Umbilical cord (tissue), 2 donors: ENCODE measurements around the gene ARHGEF10L. TPM values are rescaled to one million over a fixed set of nuclear protein-coding genes. Genes with fewer than 3 reads are reported as not detected.
A peak's percentile ranks its signal among the peaks of the same experiment; 100 is the strongest.
"Not testable (repeated sequence)": the region's sequence is repeated elsewhere in the genome, so short reads cannot be mapped to it uniquely, and the experiment has no call there.

Experiments
- DNase-seq: peaks from one replicate; pipeline ENCODE4 v3.0.0-alpha.2; 2015; ENCODE audit warnings: low spot score
- total RNA-seq: library from RNA; depleted of rRNA; stranded (reverse); fragments of >200 nt; gene quantifications from one replicate; pipeline ENCODE4 v1.2.3, GENCODE V29; 2014; ENCODE audit warnings: low replicate concordance; ENCODE audit not compliant: insufficient read depth

The ARHGEF10L gene
- total RNA-seq, 1 donor from 2014 or later: 42.4 TPM

DNA sequence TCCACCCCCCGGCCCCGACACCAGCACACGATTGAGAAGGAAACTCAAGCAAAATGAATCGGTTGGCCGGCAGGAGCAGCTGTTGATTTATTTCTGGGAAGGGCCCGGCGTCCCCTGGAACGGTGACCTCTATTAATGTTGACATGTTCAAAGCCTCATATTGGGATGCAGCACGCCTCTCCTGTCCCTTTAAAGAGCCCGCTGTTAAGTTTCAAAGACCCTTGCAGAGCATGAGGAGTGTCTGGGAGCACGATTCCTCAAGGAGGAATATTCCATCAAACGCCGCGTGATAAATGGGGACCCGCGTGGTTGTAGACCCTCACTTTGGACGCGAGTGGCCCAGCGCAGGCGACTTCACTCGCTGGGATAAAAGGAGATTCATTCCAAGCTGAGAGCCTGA is 194.2 kb downstream of the ARHGEF10L start:
- no peak for DNase-seq

DNA sequence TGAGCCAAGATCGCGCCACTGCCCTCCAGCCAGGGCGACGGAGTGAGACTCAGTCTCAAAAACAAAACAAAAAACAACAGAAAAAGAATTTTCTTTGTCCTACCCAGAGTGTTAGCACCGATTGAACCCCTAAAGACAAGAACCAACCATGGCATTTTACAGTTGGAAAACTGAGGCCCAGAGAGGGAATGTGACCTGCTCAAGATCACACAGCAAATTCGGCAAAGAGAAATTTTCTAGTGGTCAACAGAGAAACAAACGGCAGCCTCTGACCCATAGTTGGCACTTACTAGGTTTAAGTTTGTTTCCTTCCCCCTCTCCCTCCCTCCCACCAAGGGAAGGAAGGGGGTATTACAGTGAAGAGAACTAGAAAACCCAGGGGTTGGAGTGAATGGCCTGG is 195.1 kb downstream of the ARHGEF10L start:
- no peak for DNase-seq

DNA sequence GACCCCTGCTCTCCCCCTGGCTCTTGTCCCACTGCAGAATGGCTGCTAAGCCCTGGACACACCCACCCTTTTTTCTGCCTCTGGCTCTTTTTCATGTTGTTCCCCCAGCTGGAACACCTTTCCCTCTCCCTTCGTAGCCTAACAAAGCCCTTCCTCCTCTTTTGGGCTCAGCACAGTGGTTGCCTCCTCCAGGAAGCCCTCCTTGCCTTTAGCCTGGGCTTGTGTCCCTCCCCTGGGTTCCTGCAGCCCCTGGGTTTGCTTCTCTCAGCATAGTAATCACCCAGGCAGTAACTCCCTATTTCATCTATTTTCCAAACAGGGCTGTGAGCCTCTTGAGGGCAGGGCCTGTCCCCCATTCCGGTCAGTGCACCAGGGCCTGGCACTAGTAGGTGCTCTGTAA is 195.8 kb downstream of the ARHGEF10L start:
- DNase-seq: no peak

DNA sequence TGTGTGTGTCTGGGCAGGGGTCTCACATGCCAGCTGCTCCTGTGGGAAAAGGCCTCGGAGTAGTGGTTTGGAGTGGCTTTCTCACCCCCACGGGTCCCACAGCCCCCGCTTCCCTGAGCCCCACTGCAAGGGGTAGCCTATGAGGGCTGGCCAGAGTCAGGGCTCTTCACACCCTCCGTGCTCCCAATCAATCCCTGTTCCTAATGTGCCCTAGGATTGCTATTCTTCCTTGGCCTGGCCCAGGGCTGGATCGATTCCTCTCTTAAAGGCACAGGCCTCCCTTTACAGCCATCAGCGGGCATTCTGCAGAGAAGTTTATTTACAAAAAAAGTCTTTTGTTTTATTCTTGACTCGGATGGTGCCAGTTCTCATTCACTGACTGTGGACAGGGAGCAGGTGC is 196.3 kb downstream of the ARHGEF10L start:
- no peak for DNase-seq

DNA sequence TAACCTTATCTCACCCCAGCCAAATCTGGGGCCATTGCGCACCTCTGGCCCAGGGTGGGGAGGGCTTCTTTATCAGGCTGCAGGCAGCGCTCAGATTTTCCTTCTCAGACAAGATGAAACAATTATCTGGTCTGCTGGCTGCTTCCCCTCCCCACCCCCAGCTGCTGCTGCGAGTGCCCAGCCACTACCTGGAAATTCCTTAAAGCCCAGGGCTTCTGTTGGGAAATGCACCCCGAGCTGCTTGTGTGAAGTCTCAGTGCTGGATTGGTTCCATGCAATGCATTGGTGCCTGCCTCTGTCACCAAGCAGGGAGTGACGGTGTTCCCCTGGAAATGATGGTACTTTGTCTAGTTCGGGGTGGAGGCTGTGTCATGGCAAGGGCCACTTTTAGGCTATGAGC is 197.1 kb downstream of the ARHGEF10L start:
- DNase-seq: no peak

DNA sequence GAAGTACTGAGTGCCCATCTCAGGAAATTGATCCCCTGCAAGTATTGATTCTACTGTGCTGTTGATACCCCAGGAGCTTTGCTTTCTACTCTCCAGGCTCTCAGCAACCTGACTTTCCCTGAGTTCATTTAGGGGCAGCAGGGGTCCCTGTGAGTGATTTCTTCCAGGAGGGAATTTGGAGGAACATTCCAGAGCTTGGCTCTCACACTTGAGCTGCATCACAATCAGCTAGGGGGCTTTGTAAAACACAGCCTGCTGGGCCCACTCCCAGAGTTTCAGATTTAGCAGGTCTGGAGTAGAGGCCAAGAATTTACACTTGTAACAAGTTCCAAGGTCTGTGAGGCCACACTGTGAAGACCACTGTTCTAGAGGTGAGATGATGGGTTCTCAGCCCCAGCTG is 199.6 kb downstream of the ARHGEF10L start:
- DNase-seq: no peak

DNA sequence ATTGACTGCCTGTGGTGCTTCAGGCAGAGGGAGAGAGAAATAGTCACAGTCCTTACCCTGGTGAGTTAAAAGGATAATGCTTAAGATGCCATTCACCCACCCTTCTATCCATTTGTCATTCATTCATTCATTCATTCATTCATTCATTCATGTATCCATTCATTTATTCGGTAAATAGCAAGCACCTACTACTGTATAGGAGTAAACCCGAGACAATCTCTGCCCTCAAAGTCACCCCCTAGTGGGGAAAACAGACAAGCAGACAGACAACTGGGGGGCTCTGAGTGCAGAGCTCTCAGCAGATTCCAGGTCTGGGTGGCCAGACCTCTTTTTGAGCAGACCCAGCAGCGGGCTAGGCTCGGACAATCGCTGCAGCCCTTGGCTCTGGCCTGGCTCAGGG is 201.6 kb downstream of the ARHGEF10L start:
- DNase-seq: no peak

DNA sequence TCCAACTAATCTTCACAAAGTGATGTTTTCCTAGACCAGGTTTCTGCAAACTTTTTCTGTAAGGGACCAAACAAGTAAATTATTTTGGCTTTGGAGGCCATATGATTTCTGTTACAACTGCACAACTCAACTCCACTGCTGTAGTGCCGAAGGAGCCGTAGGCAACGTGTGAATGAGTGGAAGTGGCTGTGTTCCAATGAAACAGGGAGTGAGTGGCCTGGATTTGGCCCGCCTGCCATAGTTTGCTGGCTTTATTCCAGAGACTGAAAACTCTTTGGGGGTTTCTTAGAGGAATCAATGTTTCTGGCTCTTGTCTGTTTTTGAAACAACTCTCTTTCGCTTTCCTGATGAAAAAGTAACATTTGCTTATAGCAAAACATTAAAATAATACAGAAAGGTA is 203.1 kb downstream of the ARHGEF10L start:
- peak; percentile 53 for DNase-seq

DNA sequence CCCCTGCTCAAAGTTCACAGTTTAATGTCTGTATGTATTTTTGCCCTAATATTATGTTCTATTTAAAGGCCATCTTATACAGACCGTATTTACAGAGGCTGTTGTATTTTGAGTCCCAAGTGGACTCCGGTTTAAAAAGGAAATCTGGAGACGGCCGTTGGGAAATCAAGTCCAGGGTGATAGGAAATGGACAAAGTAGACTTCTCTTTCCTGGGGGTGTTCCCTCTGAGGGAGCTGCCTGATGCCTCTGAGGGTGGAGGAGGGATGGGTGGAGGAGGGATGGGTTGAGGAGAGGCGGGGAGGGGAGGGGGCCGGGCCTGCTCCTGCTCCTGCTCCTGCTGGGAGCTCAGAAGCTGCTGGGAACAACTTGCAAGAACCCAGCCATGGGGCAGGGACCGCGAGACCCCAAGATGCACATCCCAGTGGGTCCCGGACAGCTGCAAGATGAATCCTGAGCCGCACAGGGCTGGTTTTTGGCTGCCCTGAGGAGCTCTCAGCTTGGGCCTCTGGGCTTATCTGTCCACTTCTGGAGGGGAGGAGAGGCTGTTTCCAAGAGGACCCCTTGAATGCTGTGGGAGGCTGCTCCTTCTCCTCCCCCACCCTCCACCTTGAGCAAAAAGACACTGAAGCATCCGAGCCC is 203.6 kb downstream of the ARHGEF10L start:
- peak; percentile 3 for DNase-seq

DNA sequence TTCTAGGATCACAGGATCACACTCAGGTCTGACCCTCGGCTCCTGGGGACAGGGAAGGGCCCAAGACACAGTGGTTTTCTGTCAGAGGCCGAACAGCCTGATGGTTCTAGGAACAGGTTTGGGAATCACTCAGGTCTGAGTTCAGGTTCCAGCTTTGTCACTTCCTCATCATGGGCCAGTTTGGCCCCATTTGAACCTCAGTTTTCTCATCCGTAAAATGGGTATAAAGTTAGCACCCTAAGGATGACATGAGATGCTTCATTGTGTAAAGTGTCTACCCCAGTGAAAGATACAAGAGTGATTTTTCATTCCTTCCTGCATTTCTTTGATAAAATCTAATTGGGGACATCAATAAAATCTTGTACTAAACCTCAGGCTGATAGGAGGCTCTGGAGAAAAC is 204.4 kb downstream of the ARHGEF10L start:
- DNase-seq: no peak

DNA sequence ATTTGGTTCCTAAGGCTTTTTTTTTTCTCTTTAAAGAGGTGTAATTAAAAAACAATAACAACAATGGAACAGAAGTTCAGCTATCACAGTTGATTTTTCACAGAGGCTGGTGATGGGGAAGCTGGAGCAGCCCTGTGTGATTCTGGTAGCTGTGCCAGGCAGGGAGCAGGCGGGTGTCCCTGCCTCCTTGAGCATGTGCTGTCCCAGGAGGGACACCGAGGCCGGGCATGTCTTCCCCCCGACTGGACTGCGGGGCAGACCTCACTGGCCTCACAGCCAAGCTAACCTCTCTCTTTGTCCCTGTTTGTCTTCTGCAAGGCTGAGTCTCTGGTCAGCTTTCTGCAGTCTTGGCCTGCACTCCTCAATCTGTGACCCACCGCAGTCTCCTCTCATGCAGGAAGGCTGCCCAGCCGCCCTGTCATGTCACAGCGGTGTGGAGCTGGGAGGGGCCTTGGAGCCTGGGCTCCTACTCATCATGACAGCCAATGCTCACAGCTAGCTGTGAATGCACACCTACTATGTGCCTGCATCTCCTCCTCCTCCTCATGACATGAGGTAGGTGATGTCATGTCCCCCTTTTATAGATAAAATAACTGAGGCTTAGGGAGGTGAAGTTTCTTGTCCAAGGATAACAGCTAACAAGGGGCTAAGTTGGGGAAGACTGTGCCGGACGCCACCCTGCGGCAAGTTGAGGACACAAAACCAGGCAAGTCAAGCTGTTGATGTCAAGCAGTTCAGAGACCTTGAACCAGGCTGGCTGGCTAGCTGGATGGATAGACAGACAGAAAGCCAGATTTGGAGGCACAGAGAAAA is 205.4 kb downstream of the ARHGEF10L start:
- DNase-seq: no peak

DNA sequence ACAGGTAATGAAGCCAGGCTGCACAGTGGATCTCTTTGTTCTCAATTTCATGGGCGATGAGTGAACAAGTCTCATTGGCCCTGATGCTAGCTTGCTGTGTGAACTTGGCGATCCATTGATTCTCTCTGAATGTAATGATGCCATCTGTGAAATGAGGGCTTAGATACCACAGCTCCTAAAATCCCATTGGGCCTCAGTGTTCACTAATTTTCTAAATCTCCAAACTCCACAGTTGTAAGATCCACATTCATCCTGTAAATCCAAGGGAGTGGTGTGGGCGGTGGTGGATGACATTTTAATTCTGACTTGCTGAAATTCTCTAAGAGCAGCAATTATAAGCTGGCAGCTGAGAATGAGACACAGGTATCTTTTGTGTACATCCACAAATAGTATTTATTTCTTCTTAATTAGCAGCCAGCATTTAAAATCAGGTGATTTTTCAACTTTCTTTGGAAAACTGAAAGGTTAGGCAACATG is 206.0 kb downstream of the ARHGEF10L start:
- no peak for DNase-seq

DNA sequence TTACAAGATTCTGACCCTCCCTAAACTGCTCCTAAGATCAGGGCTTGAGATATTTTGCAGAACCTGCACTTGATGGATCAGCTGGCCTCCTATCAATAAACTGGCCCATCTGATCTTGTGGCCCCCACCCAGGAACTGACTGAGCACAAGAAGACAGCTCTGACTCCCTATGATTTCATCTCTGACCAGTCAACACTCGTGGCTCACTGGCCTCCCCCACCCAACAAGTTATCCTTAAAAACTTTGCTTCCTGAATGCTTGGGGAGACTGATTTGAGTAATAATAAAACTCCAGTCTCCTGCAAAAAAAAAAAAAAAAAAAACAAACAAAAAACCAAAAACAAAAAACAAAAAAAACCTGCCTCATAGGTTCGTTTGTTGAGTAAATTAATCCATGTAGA is 206.8 kb downstream of the ARHGEF10L start:
- DNase-seq: not testable (repeated sequence)

DNA sequence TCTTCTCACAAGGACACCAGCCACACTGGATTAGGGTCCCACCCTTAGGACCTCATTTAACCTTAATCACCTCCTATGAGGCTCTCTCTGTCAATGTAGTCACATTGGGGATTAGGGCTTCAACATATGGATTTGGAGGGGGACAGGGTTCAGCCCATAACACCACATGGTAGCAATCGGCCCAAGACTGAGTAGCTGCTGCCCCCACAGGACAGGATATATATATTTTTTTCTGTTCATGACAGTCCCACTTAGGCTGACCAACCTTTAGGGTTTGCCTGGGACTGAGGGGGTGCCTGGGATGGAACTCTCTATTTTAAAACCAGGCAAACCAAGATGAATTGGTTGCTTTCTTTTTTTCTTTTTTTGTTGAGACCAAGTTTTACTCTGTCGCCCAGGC is 207.4 kb downstream of the ARHGEF10L start:
- no peak for DNase-seq

Other genes with a start within 250 kb of the ARHGEF10L start
- gene PADI4, start 231.5 kb upstream of the ARHGEF10L start, total RNA-seq: not detected
- 0.72 TPM for gene PADI6, start 167.5 kb upstream of the ARHGEF10L start, total RNA-seq
- 17.1 TPM for gene RCC2, start 100.0 kb upstream of the ARHGEF10L start, total RNA-seq
- gene ACTL8, start 215.6 kb downstream of the ARHGEF10L start, total RNA-seq: 1.2 TPM